Measurements from ENCODE around the gene PLOD2.
"Not testable (repeated sequence)": the region's sequence is repeated elsewhere in the genome, so short reads cannot be mapped to it uniquely, and the experiment has no call there.

Gene PLOD2

DNA sequence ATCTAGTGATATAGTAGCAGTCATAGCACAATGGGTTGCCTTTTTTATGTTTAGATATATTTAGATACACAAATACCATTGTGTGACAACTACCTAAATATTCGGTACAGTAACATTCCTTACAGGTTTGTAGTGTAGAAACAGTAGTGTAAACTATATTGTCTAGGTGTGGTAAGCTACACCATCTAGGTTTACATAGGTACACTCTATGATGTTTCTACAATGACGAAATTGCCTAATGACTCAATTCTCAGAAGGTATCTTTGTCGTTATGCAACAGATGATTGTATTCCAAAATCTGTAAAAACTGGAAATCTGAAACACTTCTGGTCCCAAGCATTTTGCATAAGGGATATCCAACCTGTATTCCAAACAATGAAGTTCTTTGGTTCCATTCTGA is 24.3 kb downstream of the PLOD2 start:
- no peak for FAIRE-seq

- FAIRE-seq = no peak
Observed at GRCh38 chr3:146134348-146135117, 26.5 kb downstream of the PLOD2 start.

DNA sequence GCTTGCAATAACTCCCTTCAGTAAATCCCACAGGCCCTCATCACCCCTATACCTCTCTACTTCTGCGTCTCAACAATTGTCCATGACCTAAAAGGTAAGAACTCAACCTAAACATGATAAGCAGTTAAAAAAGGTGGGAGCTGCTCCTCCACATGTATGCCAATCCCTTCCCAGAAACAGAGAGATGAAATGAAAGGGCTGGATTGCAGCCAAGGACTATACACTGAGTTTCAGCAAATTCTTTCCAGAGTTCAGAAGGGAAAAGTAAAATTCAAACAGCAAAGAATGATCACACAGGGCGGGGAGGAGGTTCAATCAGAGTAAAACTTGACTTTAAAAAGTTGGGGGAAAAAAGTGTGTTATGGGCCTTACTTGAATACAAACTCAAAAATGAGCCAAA is 27.5 kb downstream of the PLOD2 start:
- no peak for FAIRE-seq

DNA sequence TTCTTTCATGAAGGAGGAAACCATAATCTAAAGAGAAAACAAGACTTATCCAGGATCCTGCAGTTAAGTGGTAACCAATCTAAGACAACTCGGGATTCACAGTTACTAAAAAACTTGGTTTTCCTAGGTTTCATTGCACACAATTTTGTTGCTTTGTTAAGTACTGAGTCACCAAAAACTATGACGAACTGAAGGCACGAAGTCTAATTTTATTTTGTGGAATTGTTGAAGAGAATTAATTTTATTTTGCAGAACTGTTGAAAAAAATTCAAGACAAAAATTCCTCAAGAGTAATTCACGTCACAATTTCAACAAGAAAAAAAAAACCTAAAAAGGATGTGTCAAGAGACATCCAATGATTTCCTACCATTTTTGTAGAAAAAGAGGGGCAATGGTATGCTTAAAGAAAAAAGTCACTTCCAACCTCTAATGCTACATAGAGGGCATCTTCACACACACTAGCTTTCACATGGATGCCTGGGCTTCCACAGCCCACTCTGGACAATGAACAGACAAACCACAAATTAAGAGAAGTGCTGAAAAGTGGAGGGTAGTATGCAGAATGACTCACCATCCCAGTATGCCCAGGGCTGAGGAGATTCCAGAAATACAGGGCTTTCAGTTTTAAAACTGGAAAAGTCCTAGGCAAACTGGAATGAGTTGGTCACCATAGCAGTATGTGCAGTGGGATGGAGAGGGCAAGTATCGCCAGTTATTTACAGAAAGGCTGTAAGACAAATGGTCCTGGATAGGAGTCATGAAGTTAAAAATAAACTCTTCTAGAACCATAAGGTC is 29.2 kb downstream of the PLOD2 start:
- FAIRE-seq = no peak

GRCh38 chr3:146130881-146131371 is 30.1 kb downstream of the PLOD2 start:
- no peak for FAIRE-seq

- no peak for FAIRE-seq
Observed at GRCh38 chr3:146129750-146130149, 31.2 kb downstream of the PLOD2 start.

- no peak for FAIRE-seq
Observed at GRCh38 chr3:146128939-146129338, 32.0 kb downstream of the PLOD2 start.

- no peak for FAIRE-seq
Observed at GRCh38 chr3:146128179-146128578, 32.8 kb downstream of the PLOD2 start.

DNA sequence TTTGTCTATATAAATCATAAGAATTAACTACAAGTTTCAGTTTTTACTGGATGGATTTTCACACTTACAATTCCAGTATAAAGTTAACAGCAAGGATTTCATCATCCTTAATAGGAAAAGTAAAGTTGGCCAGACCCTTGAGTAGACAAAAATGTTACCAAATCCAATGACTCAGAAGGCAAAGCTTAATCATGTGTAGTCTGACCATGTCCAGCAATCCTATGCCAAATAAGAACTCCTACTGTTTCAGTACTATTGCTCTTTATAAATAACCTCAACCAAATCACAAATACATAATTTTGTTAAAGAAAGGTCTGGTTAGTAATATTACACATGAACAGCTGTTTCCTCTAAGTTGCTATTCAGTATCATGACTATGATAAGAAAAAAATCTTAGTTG is 35.0 kb downstream of the PLOD2 start:
- FAIRE-seq = no peak

DNA sequence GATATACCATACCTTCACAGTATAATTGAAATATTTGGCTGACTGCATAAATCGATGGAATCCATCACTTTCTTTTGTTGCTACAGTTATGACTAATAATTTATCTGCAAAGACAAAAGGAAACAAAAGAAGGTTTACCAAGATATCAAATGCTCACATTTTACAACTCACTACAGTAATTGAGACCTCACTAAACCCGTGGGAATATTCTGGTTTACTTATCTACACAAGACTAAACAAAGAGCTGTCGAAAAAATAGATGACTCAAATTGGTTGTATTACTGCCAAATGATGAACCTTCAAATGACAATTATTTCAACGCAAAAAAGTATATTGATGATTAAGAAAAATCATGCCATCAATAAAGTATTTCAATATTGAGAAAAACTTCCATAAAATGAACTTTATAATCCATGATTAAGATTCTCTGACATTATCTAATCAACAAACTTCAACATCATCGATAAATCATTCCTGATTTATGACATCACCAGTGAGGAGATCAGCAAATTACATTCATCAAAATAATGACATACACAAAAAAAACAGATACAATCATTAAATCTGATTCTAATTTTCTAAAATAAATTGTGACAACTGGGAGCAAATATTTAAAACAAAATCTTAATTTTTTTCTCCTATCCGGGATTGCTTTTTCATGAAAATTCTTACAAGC is 36.7 kb downstream of the PLOD2 start:
- no peak for FAIRE-seq

DNA sequence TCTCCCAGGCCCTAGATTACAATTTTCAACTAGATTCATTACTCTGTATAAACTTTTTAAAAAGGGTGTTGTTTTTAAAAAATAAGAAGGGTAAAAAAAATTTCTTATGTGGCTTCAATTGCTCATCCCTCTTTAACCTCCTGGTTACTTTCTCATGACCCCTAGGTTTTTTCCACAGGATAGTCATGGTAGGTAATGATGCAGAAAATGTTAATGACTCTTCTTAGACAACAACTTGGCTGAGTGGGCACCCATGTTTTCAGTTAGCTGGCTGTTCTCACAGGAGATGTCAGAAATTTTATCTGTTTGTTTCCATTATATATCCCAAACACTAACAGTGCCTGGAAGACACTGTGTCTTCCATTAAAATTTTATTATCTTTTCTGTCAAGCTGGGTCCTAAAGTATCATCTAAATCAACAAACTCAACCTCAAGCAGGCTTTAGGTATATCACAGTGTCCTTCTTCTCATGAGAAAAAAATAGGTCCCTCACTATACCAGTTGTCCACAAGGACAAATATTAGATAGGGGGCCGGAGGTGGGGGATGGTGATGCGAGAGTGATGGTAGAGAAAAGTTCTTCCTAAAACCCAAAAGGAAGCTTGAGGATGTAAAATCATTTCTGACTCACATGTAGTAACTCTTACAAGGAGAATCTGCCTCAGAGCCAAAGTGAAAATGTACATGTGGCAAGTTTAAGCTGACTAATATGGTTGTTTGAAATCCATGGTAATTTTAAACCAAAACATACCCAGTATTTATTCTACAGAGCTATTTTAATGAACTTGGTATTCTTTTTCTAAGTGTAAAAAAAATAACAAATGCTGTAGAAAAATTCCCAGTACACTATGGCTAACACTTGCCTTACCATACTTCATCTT is 43.3 kb downstream of the PLOD2 start:
- FAIRE-seq = no peak

- no peak for FAIRE-seq
Observed at GRCh38 chr3:146115619-146116018, 45.4 kb downstream of the PLOD2 start.

- FAIRE-seq = not testable (repeated sequence)
Observed at GRCh38 chr3:146113804-146114203, 47.2 kb downstream of the PLOD2 start.

GRCh38 chr3:146111337-146111736 is 49.6 kb downstream of the PLOD2 start:
- FAIRE-seq = no peak

- FAIRE-seq = no peak
Observed at GRCh38 chr3:146110161-146110560, 50.8 kb downstream of the PLOD2 start.

DNA sequence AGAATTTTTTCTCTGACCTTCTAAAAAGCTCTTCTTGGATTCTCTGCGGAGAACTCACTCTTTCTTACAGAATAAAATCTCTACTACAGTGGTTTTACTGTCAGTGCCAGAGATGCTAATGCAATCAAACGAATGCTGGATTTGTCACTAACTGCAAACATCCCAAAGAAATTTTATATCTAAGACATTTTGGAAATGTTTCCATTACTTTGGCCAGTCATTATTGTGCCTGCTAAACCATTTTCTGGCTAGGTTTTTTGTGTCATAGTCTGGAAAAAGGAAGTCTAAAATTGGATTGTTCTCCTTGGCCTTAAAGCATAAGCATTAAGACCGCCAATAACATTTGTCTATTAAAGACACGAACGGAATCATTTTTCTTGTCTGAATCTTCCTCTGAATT is 54.0 kb downstream of the PLOD2 start:
- FAIRE-seq = no peak

GRCh38 chr3:146104068-146104467 is 56.9 kb downstream of the PLOD2 start:
- no peak for FAIRE-seq

DNA sequence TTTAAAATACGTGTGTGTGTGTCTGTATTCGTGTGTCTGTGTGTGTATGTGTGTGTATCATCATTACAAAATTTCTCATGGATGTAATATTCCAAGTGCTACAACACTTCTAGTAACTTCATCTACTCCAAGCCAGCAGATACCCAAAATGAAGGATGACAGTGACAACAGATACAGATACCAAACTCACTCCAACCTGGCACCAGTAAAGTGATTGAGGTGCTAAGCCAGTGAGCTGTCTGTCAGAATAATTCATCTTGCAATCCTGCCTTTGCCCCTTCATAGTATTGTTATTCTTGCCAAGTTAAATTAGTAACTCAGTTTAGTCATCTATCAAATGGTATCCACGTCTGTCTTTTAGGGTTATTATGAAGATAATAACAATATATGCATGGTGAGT is 58.1 kb downstream of the PLOD2 start:
- no peak for FAIRE-seq

DNA sequence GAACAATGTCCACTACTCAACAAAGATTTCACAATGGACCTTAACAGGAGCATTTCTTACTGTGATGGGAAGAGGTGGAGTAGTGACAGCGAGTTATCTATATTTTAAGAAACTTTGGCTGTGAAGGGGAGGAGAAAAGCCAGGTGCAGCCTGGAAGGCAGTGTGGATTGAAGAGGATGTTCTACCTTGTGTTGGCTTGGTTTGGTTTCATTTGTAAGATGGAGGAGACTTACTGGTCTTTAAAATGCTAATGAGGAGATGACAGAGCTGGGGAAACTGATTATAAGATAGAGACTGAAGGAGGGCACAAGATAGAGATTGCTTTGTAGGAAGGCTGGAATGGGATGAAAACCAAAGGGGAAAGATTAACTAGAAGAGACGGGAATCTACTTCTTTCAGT is 59.4 kb downstream of the PLOD2 start:
- no peak for FAIRE-seq

DNA sequence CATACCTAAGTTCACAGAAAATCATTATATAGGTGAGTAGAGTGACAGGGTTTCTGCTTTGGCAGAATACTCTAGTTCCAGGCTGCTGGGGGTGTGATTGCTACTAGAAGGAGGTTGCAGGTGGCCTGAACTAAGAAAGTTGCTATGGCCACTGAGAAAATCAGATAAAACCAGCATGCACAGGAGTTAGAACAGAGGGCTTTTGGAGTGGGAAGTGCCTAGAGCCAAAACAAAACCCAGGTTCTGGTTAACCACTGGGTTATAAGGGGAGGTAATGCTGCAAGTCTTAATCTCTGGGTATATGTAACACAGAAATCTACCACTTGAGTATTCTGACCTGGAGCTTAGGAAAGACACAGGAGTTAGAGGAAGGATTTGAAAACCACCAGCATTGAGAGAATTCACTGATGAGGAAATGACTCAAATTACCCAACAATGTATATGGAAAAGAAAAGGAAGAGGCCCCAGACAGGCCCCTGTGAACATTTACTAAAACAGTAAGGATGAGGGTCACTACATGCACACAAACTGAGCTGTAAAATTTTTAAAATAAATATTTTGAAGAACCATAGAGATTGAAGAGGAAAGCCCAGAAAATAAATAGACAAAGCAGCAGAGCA is 60.0 kb downstream of the PLOD2 start:
- no peak for FAIRE-seq

DNA sequence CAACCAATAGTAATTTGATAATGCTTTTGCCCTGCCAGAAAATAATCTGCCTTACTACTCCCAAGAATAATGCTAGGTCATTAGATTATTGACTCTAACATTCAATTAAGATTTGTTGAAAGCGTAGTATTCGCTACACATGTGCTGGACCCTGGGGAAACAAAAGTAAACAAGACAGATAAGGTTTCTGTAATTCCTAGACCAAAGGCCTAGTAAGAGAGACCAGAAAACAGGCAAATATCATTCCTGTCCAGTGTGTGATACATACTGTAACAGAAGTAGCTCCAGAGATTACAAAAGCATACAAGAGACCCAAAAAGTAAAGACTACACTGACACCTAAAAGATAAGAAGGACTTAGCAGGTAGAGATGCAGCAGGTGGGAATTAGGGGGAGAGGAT is 60.8 kb downstream of the PLOD2 start:
- no peak for FAIRE-seq

- no peak for FAIRE-seq
Observed at GRCh38 chr3:146099316-146099715, 61.7 kb downstream of the PLOD2 start.
